Ammon's horn (tissue), 1 donor: Measurements from ENCODE around the gene ADORA2A.

Experiments
- DNase-seq: peaks from one replicate; pipeline ENCODE4 v3.0.0-alpha.2; 2016; ENCODE audit warnings: low spot score

ADORA2A gene

DNA sequence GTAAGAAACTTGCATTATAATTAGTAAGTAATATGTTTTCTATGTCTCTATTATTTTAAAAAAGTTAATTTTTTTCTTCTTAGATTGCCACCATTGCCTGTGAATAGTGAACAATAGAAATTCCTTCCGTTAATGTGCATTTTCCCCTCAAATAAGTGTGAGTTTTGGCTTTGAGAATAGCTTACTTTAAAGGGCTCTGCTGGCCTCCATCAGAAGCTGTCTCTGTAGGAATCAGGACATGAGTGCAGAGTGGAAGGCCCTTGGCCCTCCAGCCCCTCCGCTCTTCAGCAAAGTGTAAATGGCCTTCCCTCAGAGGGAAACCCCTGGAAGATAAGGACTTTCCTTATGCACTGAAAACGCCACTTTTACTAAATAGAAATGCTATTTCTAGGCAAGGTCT is 24.1 kb upstream of the ADORA2A start:
- no peak for DNase-seq

DNA sequence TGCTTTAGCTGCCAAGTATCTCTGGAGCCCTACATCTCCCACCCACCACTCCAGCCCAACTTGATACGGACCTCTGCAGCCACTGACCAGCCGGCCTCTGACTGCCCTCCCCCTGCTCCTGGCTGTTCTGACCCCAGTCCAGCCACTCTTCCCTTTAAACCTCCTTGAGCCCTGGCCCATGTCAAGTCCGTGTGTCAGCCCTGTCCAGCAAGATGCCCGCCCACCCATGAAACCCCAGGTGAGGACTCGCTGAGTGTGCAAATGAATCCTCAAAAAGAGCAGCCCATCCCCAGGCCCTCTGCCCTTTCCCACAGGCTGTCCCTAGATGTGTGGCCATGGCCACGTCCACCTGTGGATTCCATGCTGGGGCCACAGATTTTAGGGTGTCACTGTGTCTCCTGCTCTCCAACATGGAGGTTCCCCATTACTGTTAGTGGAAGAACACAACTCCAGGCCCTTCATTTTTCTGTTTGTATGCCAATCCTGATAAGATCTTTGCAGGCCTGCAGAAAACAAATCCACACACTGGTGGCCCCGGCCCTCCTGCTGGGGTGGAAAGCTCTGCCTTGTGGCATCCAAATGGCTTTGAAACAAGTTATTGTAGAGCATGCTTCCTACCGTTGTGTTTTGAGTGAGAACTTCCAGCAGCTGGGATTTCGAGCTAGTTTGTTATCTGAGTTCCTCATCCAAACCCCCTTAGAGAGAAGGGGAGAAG is 22.7 kb upstream of the ADORA2A start:
- no peak for DNase-seq

DNA sequence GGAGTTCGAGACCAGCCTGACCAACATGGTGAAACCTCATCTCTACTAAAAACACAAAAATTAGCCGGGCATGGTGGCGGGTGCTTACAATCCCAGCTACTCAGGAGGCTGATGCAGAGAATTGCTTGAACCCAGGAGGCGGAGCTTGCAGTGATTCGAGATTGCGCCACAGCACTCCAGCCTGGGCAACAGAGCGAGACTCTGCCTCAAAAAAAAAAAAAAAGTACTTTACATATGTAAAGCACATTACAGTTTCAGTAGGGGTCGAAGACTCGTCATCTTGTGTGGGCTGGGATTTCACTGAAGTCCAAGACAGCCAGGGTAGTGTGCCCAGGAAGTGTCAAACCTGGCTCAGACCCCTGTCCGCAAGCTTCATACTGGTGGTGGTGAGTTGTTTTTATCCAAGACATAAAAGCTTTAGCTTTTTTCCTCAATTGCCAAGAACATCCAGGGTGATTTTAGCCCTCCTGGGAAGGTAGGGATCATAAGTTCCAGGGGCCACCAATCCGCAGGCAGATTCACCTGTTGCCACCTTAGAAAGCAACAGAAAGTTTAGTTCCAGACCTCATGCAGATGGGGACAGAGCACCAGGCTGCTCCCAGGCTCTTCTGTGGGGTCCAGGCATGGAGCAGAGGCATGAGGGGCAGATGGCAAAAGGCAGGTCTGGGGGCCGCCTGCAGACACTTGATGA is 21.6 kb upstream of the ADORA2A start:
- DNase-seq = no peak

DNA sequence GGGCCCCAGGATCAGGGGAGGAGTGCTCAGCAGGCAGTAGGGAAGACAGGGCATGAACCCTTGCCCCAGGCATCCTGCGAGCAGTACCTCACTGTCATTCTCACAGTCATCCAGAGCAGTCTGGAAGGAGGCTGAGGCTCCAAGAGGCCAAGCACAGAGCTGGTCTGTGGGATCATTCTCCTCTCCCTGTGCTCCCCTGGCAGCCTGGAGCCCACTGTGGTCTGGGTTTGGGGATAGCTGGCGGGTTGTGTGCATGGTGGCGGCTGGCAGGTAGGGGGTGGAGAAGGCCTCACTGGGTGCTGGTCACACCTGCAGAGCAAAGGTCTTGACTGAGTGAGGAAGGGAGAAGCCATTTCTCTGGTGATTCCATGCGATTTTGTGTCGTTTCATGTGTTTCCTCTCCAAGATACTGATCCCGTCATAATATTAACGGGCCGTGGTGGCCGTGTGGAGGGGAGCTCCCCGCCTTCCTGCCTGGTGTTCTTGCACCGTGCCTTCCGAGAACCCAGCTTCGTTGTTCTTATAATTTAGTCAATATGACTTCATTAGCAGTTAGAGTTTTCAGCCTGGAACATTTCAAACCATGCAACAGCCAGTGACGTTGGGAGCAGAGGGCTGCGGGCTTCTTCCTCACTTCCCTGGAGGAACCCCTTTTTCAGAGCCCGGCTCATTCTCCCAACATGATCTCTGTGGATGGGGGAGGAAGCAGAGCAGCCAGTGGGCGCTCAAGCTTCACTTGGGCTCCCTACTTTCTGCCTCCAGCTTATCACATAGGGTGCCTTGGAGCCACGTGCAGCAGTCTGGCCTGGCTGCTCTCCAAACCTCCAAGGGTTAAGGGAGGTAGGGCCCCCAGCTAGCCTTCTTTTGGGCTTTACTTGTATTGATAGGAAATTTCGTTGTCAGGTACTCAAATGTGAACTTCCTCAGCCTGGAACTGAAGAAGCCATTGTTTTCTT is 20.8 kb upstream of the ADORA2A start:
- DNase-seq = no peak

DNA sequence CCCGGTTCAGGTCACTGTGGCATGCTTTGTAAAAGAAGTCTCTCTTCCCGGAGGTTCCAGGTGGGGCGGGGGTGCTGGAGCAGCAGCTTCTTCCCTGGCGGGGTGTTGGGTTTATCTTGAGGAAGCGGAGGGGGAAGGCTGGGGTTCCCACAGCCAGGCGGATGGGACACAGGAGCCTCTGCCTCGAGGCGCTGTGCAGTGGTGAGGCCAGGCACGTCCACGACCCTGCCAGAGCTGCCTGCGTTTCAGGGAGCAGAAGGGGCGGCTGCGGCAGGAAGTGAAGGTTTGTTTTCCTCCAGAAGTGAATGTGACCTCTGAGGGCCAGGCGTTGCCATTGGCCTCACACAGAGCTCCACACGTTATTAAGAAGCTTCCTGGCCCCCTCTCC is 20.1 kb upstream of the ADORA2A start:
- DNase-seq = no peak

DNA sequence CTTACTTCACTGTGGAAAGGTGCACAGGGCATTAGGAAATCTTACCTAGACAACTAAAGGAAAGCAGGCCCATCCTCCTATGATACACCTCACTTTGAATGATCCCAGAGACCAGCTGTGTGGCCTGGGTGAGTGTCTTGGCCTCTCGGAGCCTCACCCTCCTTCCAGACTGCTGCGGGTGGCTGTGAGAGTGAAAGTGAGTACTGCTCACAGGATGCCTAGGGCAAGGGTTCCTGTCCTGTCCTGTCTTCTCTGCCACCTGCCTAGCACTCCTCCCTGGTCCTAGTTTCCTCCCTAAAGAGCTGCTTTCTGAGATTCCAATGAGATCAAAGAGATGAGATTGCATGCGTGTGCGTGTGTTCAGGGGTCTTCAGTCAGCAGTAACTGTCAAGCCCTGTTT is 19.5 kb upstream of the ADORA2A start:
- no peak for DNase-seq

DNA sequence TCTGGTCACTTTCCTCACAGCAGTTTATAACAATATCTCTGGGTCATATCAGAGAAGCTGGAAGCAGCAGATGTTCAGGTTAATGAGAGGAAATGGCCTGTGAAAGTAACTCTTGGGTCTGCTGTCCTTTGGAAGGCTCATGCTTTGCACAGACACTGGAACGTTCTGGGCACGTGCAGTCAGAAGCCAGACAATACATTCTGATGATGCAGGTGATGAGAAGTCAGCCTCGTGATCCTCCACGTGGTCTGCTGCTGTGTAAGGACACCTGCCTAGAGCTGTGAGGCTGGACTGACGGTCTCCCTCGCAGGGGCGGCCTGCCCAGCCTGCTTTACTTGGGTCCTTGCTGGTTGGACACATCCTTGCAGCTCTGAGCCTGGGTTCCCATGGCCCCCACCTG is 18.8 kb upstream of the ADORA2A start:
- DNase-seq = no peak

DNA sequence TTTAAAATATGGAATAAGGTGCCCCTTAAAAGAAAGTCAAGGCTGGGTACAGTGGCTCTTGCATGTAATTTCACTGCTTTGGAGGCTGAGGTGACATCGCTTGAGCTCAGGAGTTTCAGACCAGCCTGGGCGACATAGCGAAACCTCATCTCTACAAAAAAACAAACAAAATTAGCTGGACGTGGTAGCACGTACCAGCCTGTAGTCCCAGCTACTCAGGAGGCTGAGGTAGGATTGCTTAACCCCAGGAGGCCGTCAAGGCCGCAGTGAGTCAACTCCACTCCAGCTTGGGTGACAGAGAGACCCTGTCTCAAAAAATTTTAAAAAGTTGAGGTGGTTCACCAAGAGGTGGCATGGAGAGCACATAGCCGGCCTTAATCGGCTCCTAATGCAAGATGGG is 17.7 kb upstream of the ADORA2A start:
- no peak for DNase-seq

DNA sequence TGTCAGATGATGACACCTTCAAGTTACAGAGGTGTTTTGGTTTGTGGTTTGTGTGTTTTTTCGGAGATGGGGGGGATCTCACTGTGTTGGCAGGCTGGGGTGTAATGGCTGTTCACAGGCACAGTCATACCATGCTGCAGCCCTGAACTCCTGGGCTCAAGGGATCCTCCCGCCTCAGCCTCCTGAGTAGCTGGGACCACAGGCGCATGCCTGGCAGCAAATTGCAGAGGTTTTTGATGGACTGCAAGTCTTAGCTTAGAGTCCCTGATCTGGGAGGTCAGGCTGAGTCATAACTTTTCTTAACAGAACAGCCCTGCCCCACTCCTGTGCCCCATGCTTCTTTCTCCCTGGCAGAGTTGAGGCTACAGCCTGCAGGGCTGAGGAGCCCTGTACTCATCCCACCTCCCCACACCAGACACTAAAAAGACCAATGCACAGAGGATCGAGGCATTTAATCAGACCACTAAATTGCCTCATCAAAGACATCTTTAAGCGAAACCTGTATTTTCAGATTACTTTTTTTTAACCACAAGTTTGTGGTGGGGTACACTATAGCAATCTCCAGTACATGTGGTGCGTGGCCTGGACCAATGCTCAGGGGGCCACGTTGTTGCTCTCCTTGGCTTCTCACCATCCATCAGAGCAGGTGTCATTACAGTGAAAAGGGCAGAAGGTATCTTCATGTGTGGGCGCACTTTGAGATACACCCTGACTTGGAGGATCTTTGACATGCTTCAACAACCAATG is 17.1 kb upstream of the ADORA2A start:
- DNase-seq = no peak

DNA sequence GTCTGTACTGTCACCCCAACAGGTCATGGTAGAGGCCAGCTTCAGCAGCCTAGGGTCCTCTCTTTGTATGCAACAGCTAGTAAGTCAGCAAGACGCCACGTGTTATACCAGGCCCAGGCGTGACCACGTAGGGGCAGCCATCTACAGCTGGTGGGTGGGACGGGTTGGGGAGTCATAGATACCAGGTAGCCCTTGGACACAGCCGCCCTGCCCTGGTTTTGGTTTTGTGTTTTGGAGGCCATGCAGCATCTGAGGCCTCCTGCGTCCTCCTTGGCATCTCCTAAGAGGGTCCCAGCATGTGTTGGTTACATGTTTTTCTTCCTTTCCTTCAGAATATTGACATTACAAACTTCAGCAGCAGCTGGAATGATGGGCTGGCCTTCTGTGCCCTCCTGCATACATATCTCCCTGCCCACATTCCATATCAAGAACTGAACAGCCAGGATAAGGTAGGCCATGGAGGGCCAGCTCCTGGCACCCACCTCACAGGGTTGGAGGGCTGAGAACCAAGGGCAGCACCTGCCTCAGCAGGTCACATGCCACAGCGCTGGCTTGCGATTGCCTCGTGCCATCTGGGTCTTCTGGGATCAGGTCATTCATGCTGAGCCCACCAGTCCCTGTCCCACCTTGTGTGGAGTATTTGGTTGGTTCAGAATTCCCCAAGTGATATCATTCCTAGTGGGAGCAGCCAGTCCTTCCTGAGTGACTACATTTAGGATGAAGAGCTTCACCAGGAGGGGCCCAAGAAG is 16.0 kb upstream of the ADORA2A start:
- DNase-seq = no peak

DNA sequence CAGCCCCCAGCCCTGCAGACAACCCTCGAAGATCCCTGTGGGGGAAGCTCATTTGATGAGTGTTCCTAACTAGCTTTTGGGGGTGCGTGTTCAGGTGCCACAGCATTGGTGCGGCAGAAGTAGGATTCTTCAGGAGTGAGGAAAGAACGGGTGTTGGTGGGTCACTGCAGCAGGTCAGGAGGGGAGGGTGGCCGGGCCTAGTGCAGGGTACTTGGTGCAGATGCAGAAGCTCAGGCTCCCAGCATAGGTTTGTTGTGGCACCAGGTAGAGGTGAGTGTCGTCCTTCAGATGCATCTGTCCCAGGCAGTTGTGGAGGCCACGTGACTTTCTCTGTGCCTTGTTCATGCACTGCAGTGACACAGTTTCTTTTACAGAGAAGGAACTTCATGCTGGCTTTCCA is 15.1 kb upstream of the ADORA2A start:
- no peak for DNase-seq

DNA sequence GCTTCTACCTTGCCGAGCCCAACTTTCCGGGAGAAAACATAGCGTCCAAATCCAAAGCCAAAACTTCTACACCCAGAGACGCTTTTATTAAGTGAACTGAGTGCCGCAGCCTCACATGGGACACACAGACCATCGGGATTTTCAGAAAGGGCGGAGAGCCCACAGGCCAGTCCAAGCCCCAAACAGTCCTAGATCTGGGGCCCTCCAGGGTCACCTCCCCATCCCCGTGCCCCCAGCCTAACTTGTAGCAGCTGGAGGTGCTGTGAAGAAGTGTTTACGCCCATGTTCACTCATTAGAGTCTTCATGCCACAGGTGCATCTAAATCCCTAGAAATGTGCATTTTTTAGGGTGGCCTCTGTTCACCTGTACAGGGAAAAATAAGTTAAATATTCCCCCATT is 14.1 kb upstream of the ADORA2A start:
- DNase-seq = no peak

DNA sequence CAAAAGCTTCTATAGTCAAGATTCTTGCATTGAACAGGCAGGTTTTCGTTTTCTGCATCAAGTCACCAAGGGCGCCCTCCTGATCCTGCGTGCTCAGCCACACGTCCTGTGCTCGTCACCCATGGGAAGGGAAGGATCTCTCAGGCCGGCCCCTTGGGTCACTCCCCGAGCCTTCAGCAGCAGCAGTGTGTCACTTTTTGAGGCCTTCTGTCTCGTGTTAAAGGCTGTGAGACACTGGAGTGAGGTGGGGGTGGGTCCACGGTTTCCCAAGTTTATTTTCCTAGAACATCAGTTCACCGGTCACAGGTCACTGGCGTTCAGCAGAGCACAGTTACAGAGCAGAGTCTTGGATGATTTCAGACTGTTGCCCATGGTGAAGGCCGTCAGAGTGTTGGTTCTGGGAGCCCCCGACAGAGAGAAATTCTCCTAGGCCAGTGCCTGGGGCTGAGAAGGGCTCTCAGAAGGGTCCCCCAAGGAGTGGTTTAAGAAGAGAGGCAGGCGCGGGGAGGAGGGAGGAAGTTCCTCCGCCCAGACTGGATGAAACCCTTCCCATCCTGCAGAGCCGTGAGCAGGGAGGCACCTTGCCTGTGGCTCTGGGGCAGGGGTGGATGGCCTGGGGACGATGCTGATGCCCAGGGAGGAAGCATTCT is 13.5 kb upstream of the ADORA2A start:
- no peak for DNase-seq

DNA sequence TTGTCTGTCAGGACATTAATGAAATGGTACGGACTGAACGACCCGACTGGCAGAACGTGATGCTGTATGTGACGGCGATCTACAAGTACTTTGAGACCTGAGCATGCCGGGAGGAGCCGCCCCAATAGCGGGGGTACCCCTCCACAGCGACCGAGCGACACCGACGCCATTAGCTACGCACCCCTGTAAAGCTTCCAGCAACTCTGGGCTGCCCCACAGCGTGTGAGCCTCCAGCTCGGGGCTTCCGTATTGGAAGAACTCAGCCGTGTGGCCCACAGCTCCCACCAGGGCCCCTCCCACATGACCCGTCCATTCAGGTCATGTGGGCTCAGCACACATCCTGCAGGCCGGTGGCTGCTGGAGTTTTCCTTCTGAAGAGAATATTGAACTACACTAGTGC is 12.9 kb upstream of the ADORA2A start:
- DNase-seq = no peak

DNA sequence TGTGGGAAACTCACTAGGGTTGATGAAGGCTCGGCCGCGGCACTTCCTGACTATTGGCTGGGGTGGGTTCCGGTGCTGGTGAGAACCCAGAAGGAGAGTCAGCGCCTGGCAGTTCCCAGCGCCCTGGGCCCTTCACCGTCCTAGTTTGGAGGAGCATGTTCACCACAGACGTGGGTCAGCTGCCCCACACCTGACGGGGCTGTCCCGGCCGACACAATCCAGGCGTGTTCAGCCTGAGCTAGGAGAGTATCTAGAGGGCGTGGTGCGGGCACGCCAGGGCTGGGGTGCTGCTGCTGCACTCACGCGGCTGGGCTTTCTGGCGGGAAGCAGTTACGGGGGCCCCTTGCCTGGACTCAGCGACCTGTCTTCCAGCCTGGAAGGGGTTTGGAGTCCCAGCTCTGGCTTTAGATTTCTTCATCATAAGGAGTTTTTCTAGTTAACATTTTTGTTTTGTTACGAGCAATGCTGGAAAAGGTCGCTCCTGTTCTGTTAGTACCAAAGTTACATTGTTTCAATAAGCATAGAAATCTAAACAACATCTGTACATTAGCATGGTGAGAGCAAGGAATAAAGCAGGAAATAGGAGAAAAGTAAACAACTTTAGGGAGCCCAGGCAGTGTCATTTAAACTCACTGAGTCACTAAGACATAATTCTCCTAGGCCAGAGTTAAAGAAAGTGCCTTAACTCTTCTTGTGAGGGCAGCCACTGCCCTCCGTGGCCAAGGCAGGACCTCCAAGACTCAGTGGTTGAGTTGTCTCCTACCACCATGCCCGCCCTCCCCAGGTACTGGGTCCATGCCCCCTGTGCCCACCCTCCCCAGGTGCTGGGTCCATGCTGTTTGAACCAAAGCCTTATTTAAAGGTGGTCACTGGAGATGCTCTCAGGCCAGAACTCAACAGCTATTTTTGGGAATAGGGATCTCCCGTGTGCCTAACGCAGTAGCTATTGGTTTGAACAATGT is 12.1 kb upstream of the ADORA2A start:
- no peak for DNase-seq

DNA sequence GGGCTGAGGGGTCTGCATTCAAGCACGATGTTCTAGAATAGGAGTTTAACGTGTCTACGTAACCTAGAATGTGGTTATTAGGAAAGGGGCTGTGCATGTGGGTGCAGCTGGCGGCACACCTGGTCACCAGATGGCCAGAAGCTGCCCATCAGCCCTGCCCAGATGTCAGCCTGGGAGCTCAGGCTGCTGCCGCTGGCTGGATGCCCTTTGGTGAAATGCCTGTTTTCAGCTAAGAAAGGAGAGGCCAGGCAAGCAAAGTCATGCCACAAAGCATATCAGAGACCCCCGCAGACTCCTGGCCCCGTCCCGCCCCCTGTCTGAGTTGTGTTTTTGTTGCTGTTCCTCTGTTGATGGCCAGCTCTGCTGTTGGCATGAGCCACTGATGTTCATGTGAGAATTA is 11.3 kb upstream of the ADORA2A start:
- no peak for DNase-seq

DNA sequence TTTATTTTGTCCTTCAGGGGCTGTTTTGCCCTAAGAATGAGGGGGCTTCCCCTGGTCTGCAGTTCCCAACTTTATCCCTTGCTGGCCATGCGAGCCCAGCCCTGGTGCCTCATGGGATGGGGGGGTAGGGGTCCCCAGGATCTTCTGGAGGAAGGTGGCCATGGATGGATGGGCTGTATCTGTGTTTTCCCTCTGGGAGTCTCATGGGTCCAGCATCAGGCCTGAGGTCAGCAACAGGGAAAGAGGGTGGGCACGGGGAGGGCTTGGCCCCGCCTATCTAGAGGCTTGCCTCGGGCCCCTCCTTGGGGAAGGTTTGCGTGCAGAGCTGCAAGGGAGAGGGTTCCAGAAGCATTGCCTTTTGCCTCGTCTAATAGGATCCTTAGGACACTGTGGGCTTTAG is 10.8 kb upstream of the ADORA2A start:
- no peak for DNase-seq

DNA sequence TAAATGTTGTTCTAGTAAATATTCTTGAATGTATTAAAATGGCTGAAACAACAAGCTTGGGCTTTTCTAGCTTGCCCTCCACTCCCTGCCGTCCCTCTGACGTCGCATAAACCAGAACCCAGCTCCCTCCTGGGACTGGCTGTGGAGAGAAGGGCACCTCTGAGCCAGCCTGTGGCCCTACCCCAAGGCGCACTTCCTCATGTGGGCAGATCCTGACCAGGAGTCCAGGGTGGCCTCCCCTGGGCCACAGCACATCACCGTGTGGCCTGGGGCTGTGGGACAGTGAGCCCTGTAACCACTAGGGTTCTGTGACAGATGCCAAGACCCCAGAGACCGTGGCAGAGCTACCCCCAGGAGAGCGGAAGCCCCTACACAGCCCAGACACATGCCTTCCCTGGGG is 10.2 kb upstream of the ADORA2A start:
- no peak for DNase-seq

DNA sequence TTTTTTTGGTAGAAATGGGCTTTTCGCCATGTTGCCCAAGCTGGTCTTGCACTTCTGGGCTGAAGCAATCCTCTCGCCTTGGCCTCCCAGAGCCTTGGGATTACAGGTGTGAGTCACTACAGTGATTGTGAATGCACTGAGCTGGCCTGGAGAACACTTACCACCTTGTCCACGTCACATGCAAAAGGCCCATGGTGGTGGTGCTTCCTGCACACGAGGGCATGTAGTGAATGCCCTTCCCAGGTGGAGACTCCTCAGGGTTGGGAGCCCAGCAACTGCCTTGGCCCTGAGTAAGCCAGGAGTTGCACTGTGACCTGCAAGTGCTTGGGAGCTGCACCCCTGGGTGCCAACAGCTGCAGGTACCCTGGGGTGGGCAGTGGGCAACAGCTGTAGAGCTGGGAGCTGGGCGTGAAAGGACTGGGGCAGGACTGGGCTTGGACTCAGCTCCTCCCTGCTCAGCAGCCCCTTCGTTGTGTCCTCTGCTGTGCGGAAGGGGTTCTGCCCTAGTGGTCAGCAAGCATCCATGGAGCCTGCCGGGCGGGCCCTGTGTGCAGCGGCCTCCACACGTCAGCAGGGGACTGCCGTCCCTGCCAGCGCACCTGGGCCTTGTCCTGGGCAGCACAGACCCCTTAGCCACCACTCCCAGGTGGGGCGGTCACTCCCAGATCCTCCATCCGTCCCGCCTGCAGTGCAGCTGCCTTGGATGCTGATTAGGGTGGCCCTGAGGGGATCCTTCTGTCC is 9.3 kb upstream of the ADORA2A start:
- no peak for DNase-seq
